Neuronal stem cell (in vitro differentiated cells): ENCODE results near the gene CASP8.
A peak's percentile ranks its signal among the peaks of the same experiment; 100 is the strongest.

Experiments used
- DNase-seq: peaks from one replicate; pipeline ENCODE4 v3.0.0-alpha.2; 2013; ENCODE audit warnings: low spot score
- H2AFZ ChIP-seq: one replicate; pipeline ENCODE4 v1.6.1; 2013; ENCODE audit warnings: mild to moderate bottlenecking, low read length, inconsistent platforms
- H2AK5ac ChIP-seq: 2 replicates; pipeline ENCODE4 v1.6.1; 2013; ENCODE audit warnings: low read depth, mild to moderate bottlenecking, inconsistent platforms, low read length, moderate library complexity, mixed read lengths
- H2BK120ac ChIP-seq: 2 replicates; pipeline ENCODE4 v1.6.1; 2013; ENCODE audit warnings: low read depth, mild to moderate bottlenecking, inconsistent platforms, low read length, moderate library complexity, mixed read lengths
- H2BK12ac ChIP-seq: one replicate; pipeline ENCODE4 v1.6.1; 2013; ENCODE audit warnings: low read length, inconsistent platforms
- H2BK15ac ChIP-seq: 2 replicates; pipeline ENCODE4 v1.6.1; 2013; ENCODE audit warnings: mild to moderate bottlenecking, low read length, inconsistent platforms, mixed read lengths
- H2BK5ac ChIP-seq: one replicate; pipeline ENCODE4 v1.6.1; 2013; ENCODE audit warnings: inconsistent platforms, mild to moderate bottlenecking, low read length, moderate library complexity
- H3K14ac ChIP-seq: one replicate; pipeline ENCODE4 v1.6.1; 2013; ENCODE audit warnings: low read length, inconsistent platforms
- H3K18ac ChIP-seq: 2 replicates; pipeline ENCODE4 v1.6.1; 2013; ENCODE audit warnings: low read length, inconsistent platforms
- H3K23ac ChIP-seq: 2 replicates; pipeline ENCODE4 v1.6.1; 2013; ENCODE audit warnings: low read depth, mild to moderate bottlenecking, mixed read lengths, low read length, inconsistent platforms; ENCODE audit not compliant: poor library complexity
- H3K27ac ChIP-seq: replicated peaks from 3 replicates; pipeline ENCODE4 v1.5.1; 2013; ENCODE audit warnings: low read length, inconsistent platforms
- H3K27me3 ChIP-seq, 3 experiments: 2 replicates each; pipeline ENCODE4 v1.6.1; 2013; ENCODE audit warnings: low read length in 3 of 3, mild to moderate bottlenecking in 2 of 3, inconsistent platforms in 1 of 3, low read depth in 1 of 3, mixed read lengths in 1 of 3, moderate library complexity in 1 of 3; ENCODE audit not compliant: control insufficient read depth in 3 of 3, insufficient read depth in 3 of 3
- H3K36me3 ChIP-seq, 2 donors: replicated peaks in 1 of 2; 2 replicates each; pipeline ENCODE4 v1.6.1; 2013; ENCODE audit warnings: low read length in 2 of 2; ENCODE audit not compliant: control insufficient read depth in 2 of 2, insufficient read depth in 2 of 2
- H3K4ac ChIP-seq: 2 replicates; pipeline ENCODE4 v1.6.1; 2013; ENCODE audit warnings: inconsistent platforms, mild to moderate bottlenecking, low read length, moderate library complexity
- H3K4me1 ChIP-seq, 2 donors: 1 replicate in 1 of 2; 2 replicates in 1 of 2; pipeline ENCODE4 v1.6.1; 2013; ENCODE audit warnings: low read length in 2 of 2, low read depth in 1 of 2; ENCODE audit not compliant: control insufficient read depth in 2 of 2, insufficient read depth in 1 of 2
- H3K4me2 ChIP-seq: one replicate; pipeline ENCODE4 v1.6.1; 2013; ENCODE audit warnings: mild to moderate bottlenecking, low read length, inconsistent platforms; ENCODE audit not compliant: insufficient read depth, poor library complexity, severe bottlenecking
- H3K4me3 ChIP-seq, 2 donors: 2 replicates each; pipeline ENCODE4 v1.5.1; 2013; ENCODE audit warnings: low read length in 2 of 2, mild to moderate bottlenecking in 2 of 2, inconsistent platforms in 1 of 2, moderate library complexity in 1 of 2
- H3K79me1 ChIP-seq: one replicate; pipeline ENCODE4 v1.6.1; 2013; ENCODE audit warnings: low read depth, mild to moderate bottlenecking, inconsistent platforms, low read length, moderate library complexity
- H3K9ac ChIP-seq: one replicate; pipeline ENCODE4 v1.6.1; 2013; ENCODE audit warnings: mild to moderate bottlenecking, low read depth, low read length, inconsistent platforms; ENCODE audit not compliant: poor library complexity
- H3K9me3 ChIP-seq, 2 donors: replicated peaks in 1 of 2; 2 replicates each; pipeline versions ENCODE3 to v1.6.1; 2013; ENCODE audit warnings: low read length in 2 of 2, mild to moderate bottlenecking in 2 of 2, inconsistent platforms in 1 of 2, low read depth in 1 of 2, mixed read lengths in 1 of 2, moderate library complexity in 1 of 2; ENCODE audit not compliant: control insufficient read depth in 2 of 2, insufficient read depth in 1 of 2
- H4K8ac ChIP-seq: one replicate; pipeline ENCODE4 v1.6.1; 2013; ENCODE audit warnings: low read depth, mild to moderate bottlenecking, inconsistent platforms, low read length, moderate library complexity
- H4K91ac ChIP-seq: one replicate; pipeline ENCODE4 v1.6.1; 2013; ENCODE audit warnings: low read length, low read depth, mild to moderate bottlenecking, inconsistent platforms; ENCODE audit not compliant: poor library complexity
- WGBS, 2 donors: extraction: QIAGEN DNeasy Blood & Tissue Kit; methylation state at CpG; one replicate each; pipeline ENCODE4 v1.1.7; 2013; ENCODE audit warnings: missing lambda C conversion rate in 2 of 2, mixed read lengths in 1 of 2; ENCODE audit not compliant: insufficient read length in 2 of 2, insufficient replicate concordance in 1 of 2; ENCODE audit errors: extremely low coverage in 2 of 2; 5-methylcytosine and 5-hydroxymethylcytosine counted together

The CASP8 gene

GRCh38 chr2:201219328-201220096, 40.8 kb upstream of the CASP8 start:
- Histone ChIP-seq H2AK5ac (no peak overlapping the region), H3K14ac (no peak overlapping the region), H3K4me3 (no peak overlapping the region), H2BK5ac (no peak overlapping the region), H4K8ac (no peak overlapping the region), H4K91ac (no peak overlapping the region), H3K4me1 (no peaks in the 10 kb centered on the region), H2BK15ac (no peak overlapping the region), H3K4ac (no peak overlapping the region), H2AFZ (no peak overlapping the region), H2BK120ac (no peak overlapping the region), H3K23ac (no peak overlapping the region), H3K9ac (no peak overlapping the region), H3K4me2 (no peak overlapping the region), H3K36me3 (no peaks in the 10 kb centered on the region), H3K27me3 (peaks cover 0 to 3% (median 0%) of the 10 kb centered on the region in 3 experiments), H2BK12ac (no peak overlapping the region), H3K9me3 (no peaks in the 10 kb centered on the region), H3K18ac (no peak overlapping the region), H3K79me1 (no peaks in the 10 kb centered on the region), H3K27ac (no peak overlapping the region)
- no CpG with 5 or more reads among the region's 5 CpGs for WGBS, 2 donors
- DNase-seq = no peak

- H2AK5ac ChIP-seq = no peak overlapping the region
- no peaks in the 10 kb centered on the region for H3K9me3 ChIP-seq
- no CpG with 5 or more reads among the region's 4 CpGs for WGBS, 2 donors
- H3K4me3 ChIP-seq = no peak overlapping the region
- H2BK15ac ChIP-seq = no peak overlapping the region
- no peak overlapping the region for H3K23ac ChIP-seq
- no peak overlapping the region for H2BK5ac ChIP-seq
- H3K18ac ChIP-seq = no peak overlapping the region
- H2BK12ac ChIP-seq = no peak overlapping the region
- H3K9ac ChIP-seq = no peak overlapping the region
- H3K36me3 ChIP-seq = no peaks in the 10 kb centered on the region
- no peak overlapping the region for H2AFZ ChIP-seq
- peaks cover 0 to 2% of the 10 kb centered on the region in 2 donors for H3K4me1 ChIP-seq
- H3K79me1 ChIP-seq = no peaks in the 10 kb centered on the region
- no peak overlapping the region for H4K8ac ChIP-seq
- no peak for DNase-seq
- H3K27me3 ChIP-seq = peaks cover 0 to 5% (median 0%) of the 10 kb centered on the region in 3 experiments
- H2BK120ac ChIP-seq = no peak overlapping the region
- no peak overlapping the region for H3K14ac ChIP-seq
- no peak overlapping the region for H3K4me2 ChIP-seq
- no peak overlapping the region for H4K91ac ChIP-seq
- H3K4ac ChIP-seq = no peak overlapping the region
- H3K27ac ChIP-seq = no peak overlapping the region
Measured at GRCh38 chr2:201220102-201220570, 40.2 kb upstream of the CASP8 start.

GRCh38 chr2:201223089-201224073, 37.0 kb upstream of the CASP8 start:
- H2BK15ac ChIP-seq = no peak overlapping the region
- no peak overlapping the region for H2BK5ac ChIP-seq
- peaks cover 0 to 7% (median 0%) of the 10 kb centered on the region in 3 experiments for H3K27me3 ChIP-seq
- no peak overlapping the region for H4K91ac ChIP-seq
- no peak overlapping the region for H3K9ac ChIP-seq
- no peaks in the 10 kb centered on the region for H3K9me3 ChIP-seq
- no peak for DNase-seq
- H3K27ac ChIP-seq = no peak overlapping the region
- no peak overlapping the region for H3K18ac ChIP-seq
- no peaks in the 10 kb centered on the region for H3K36me3 ChIP-seq
- H3K4me3 ChIP-seq = no peak overlapping the region
- WGBS, 2 donors = no CpG with 5 or more reads among the region's 8 CpGs
- peaks cover 0 to 2% of the 10 kb centered on the region in 2 donors for H3K4me1 ChIP-seq
- H2AFZ ChIP-seq = no peak overlapping the region
- no peaks in the 10 kb centered on the region for H3K79me1 ChIP-seq
- H4K8ac ChIP-seq = no peak overlapping the region
- no peak overlapping the region for H2BK120ac ChIP-seq
- H2AK5ac ChIP-seq = no peak overlapping the region
- no peak overlapping the region for H2BK12ac ChIP-seq
- H3K14ac ChIP-seq = no peak overlapping the region
- no peak overlapping the region for H3K4me2 ChIP-seq
- peak overlapping the region; percentile 34 for H3K23ac ChIP-seq
- no peak overlapping the region for H3K4ac ChIP-seq
